Memory B cell (primary cell): ENCODE data around the gene AK2.
A peak's percentile ranks its signal among the peaks of the same experiment; 100 is the strongest.

Experiments used
- ATAC-seq: fragments of 150-1000 bp; cut with Tn5 transposase; 2 replicates; pipeline ENCODE4 v1.10.0; 2021; ENCODE audit warnings: low read depth, mild to moderate bottlenecking, moderate library complexity
- DNase-seq, 2 donors: peaks; one replicate each; pipeline ENCODE4 v3.0.0; 2022; ENCODE audit warnings: low spot score in 2 of 2
- H3K27ac Mint-ChIP-seq: one replicate; pipeline ENCODE4 v1.8.0; 2022; ENCODE audit warnings: mild to moderate bottlenecking, moderate library complexity, mixed read lengths
- H3K27me3 Mint-ChIP-seq: one replicate; pipeline ENCODE4 v1.8.0; 2022; ENCODE audit warnings: mixed read lengths
- H3K36me3 Mint-ChIP-seq: one replicate; pipeline ENCODE4 v1.8.0; 2022; ENCODE audit warnings: mild to moderate bottlenecking, mixed read lengths
- H3K4me1 Mint-ChIP-seq: one replicate; pipeline ENCODE4 v1.8.0; 2022; ENCODE audit warnings: mixed read lengths
- H3K4me3 Mint-ChIP-seq: one replicate; pipeline ENCODE4 v1.8.0; 2022; ENCODE audit warnings: mild to moderate bottlenecking, moderate library complexity, mixed read lengths
- H3K9me3 Mint-ChIP-seq: one replicate; pipeline ENCODE4 v1.8.0; 2022; ENCODE audit warnings: mixed read lengths

The AK2 gene

GRCh38 chr1:33045814-33046213 is 9.1 kb upstream of the AK2 start:
- H3K4me3 Mint-ChIP-seq, result no peak overlapping the region
- peaks cover 3% of the 10 kb centered on the region for H3K27me3 Mint-ChIP-seq
- no peak for ATAC-seq
- peaks cover 2% of the 10 kb centered on the region for H3K36me3 Mint-ChIP-seq
- no peak for DNase-seq
- H3K4me1 Mint-ChIP-seq, result no peaks in the 10 kb centered on the region
- peaks cover 3% of the 10 kb centered on the region for H3K9me3 Mint-ChIP-seq
- H3K27ac Mint-ChIP-seq, result no peak overlapping the region

- no peak for ATAC-seq
- H3K4me1 Mint-ChIP-seq, result no peaks in the 10 kb centered on the region
- H3K27me3 Mint-ChIP-seq, result peaks cover 3% of the 10 kb centered on the region
- no peaks in the 10 kb centered on the region for H3K36me3 Mint-ChIP-seq
- no peak overlapping the region for H3K4me3 Mint-ChIP-seq
- no peak overlapping the region for H3K27ac Mint-ChIP-seq
- DNase-seq, result no peak
- no peaks in the 10 kb centered on the region for H3K9me3 Mint-ChIP-seq
These were observed 8.6 kb upstream of the AK2 start for GRCh38 chr1:33045246-33045645.

GRCh38 chr1:33043267-33044092 is 6.8 kb upstream of the AK2 start:
- no peaks in the 10 kb centered on the region for H3K4me1 Mint-ChIP-seq
- H3K9me3 Mint-ChIP-seq, result no peaks in the 10 kb centered on the region
- DNase-seq, result no peak
- H3K4me3 Mint-ChIP-seq, result no peak overlapping the region
- H3K27me3 Mint-ChIP-seq, result peaks cover 1% of the 10 kb centered on the region
- H3K27ac Mint-ChIP-seq, result no peak overlapping the region
- H3K36me3 Mint-ChIP-seq, result no peaks in the 10 kb centered on the region
- ATAC-seq, result no peak

- no peaks in the 10 kb centered on the region for H3K4me1 Mint-ChIP-seq
- DNase-seq (no peak), ATAC-seq (no peak)
- no peak overlapping the region for H3K27ac Mint-ChIP-seq
- H3K9me3 Mint-ChIP-seq, result no peaks in the 10 kb centered on the region
- H3K4me3 Mint-ChIP-seq, result no peak overlapping the region
- H3K27me3 Mint-ChIP-seq, result no peaks in the 10 kb centered on the region
- no peaks in the 10 kb centered on the region for H3K36me3 Mint-ChIP-seq
These were observed 6.1 kb upstream of the AK2 start for GRCh38 chr1:33042831-33043230.

- Mint-ChIP-seq H3K27me3 (no peaks in the 10 kb centered on the region), H3K27ac (no peak overlapping the region), H3K9me3 (no peaks in the 10 kb centered on the region), H3K36me3 (no peaks in the 10 kb centered on the region), H3K4me1 (peaks cover 10% of the 10 kb centered on the region), H3K4me3 (no peak overlapping the region)
- ATAC-seq (no peak), DNase-seq (no peak)
These were observed 4.3 kb upstream of the AK2 start for GRCh38 chr1:33041026-33041425.

GRCh38 chr1:33039840-33040239 is 3.2 kb upstream of the AK2 start:
- no peaks in the 10 kb centered on the region for H3K36me3 Mint-ChIP-seq
- H3K9me3 Mint-ChIP-seq, result no peaks in the 10 kb centered on the region
- ATAC-seq (no peak), DNase-seq (no peak)
- H3K4me1 Mint-ChIP-seq, result peaks cover 17% of the 10 kb centered on the region
- H3K27ac Mint-ChIP-seq, result no peak overlapping the region
- H3K4me3 Mint-ChIP-seq, result no peak overlapping the region
- no peaks in the 10 kb centered on the region for H3K27me3 Mint-ChIP-seq

GRCh38 chr1:33036051-33036525 is 595 bp downstream of the AK2 start:
- ATAC-seq, result no peak
- Mint-ChIP-seq H3K27me3 (no peaks in the 10 kb centered on the region), H3K36me3 (peaks cover 12% of the 10 kb centered on the region), H3K27ac (peak overlapping the region; percentile 75), H3K4me3 (peak overlapping the region; percentile 98), H3K9me3 (no peaks in the 10 kb centered on the region), H3K4me1 (peaks cover 36% of the 10 kb centered on the region)
- no peak for DNase-seq

GRCh38 chr1:33032126-33032869 is 4.4 kb downstream of the AK2 start:
- ATAC-seq (no peak), DNase-seq (no peak)
- no peak overlapping the region for H3K27ac Mint-ChIP-seq
- peaks cover 24% of the 10 kb centered on the region for H3K36me3 Mint-ChIP-seq
- H3K4me3 Mint-ChIP-seq, result no peak overlapping the region
- H3K4me1 Mint-ChIP-seq, result peaks cover 46% of the 10 kb centered on the region
- H3K27me3 Mint-ChIP-seq, result no peaks in the 10 kb centered on the region
- no peaks in the 10 kb centered on the region for H3K9me3 Mint-ChIP-seq

GRCh38 chr1:33031506-33031905 is 5.2 kb downstream of the AK2 start:
- H3K4me3 Mint-ChIP-seq, result no peak overlapping the region
- ATAC-seq, result no peak
- peaks cover 24% of the 10 kb centered on the region for H3K36me3 Mint-ChIP-seq
- DNase-seq, result no peak
- no peak overlapping the region for H3K27ac Mint-ChIP-seq
- no peaks in the 10 kb centered on the region for H3K27me3 Mint-ChIP-seq
- H3K4me1 Mint-ChIP-seq, result peaks cover 43% of the 10 kb centered on the region
- H3K9me3 Mint-ChIP-seq, result no peaks in the 10 kb centered on the region

GRCh38 chr1:33030575-33030974 is 6.1 kb downstream of the AK2 start:
- Mint-ChIP-seq H3K27ac (no peak overlapping the region), H3K4me3 (no peak overlapping the region), H3K27me3 (no peaks in the 10 kb centered on the region), H3K9me3 (no peaks in the 10 kb centered on the region), H3K36me3 (peaks cover 24% of the 10 kb centered on the region), H3K4me1 (peaks cover 40% of the 10 kb centered on the region)
- DNase-seq (no peak), ATAC-seq (no peak)

GRCh38 chr1:33029921-33030320 is 6.8 kb downstream of the AK2 start:
- Mint-ChIP-seq H3K4me3 (no peak overlapping the region), H3K36me3 (peaks cover 24% of the 10 kb centered on the region), H3K4me1 (peaks cover 41% of the 10 kb centered on the region), H3K27ac (no peak overlapping the region), H3K9me3 (no peaks in the 10 kb centered on the region), H3K27me3 (no peaks in the 10 kb centered on the region)
- ATAC-seq (no peak), DNase-seq (no peak)

GRCh38 chr1:33029209-33029608 is 7.5 kb downstream of the AK2 start:
- Mint-ChIP-seq H3K27me3 (no peaks in the 10 kb centered on the region), H3K27ac (peak overlapping the region; percentile 14), H3K36me3 (peaks cover 24% of the 10 kb centered on the region), H3K9me3 (no peaks in the 10 kb centered on the region), H3K4me1 (peaks cover 39% of the 10 kb centered on the region), H3K4me3 (no peak overlapping the region)
- DNase-seq (no peak), ATAC-seq (no peak)

GRCh38 chr1:33025761-33026160 is 10.9 kb downstream of the AK2 start:
- Mint-ChIP-seq H3K4me3 (no peak overlapping the region), H3K27ac (no peak overlapping the region), H3K9me3 (no peaks in the 10 kb centered on the region), H3K27me3 (no peaks in the 10 kb centered on the region), H3K36me3 (peaks cover 25% of the 10 kb centered on the region), H3K4me1 (peaks cover 23% of the 10 kb centered on the region)
- no peak for ATAC-seq
- DNase-seq, result no peak

GRCh38 chr1:33025180-33025569 is 11.5 kb downstream of the AK2 start:
- Mint-ChIP-seq H3K9me3 (no peaks in the 10 kb centered on the region), H3K4me1 (peaks cover 23% of the 10 kb centered on the region), H3K4me3 (no peak overlapping the region), H3K27me3 (no peaks in the 10 kb centered on the region), H3K27ac (no peak overlapping the region), H3K36me3 (peaks cover 26% of the 10 kb centered on the region)
- ATAC-seq (no peak), DNase-seq (no peak)
